Subcutaneous adipose tissue (tissue), 4 donors: ENCODE data around the gene SF1. TPM values are rescaled to one million over a fixed set of nuclear protein-coding genes. Genes with fewer than 3 reads are reported as not detected.

Experiments used
- CTCF ChIP-seq: fragments of 450-650 bp; IDR thresholded peaks from one replicate; pipeline ENCODE4 v1.5.1; 2016; ENCODE audit warnings: low read depth, mild to moderate bottlenecking, control low read depth, antibody characterized with exemption, moderate library complexity
- total RNA-seq, 4 donors: library from RNA; depleted of rRNA; stranded (reverse); fragments of >200 nt; gene quantifications; one replicate each; pipeline ENCODE4 v1.1.0, GENCODE V29; 2016

Gene SF1
- total RNA-seq, 4 donors from 2014 or later, result 215 to 388 (median 273) TPM

GRCh38 chr11:64803158-64803845 lies 25.0 kb upstream of the SF1 start, which contains the start of gene MAP4K2:
Gene MAP4K2 (minus strand): TSS chr11:64803214. CDS start chr11:64803149, 65 bp downstream.
- TF ChIP-seq CTCF, result no peak

- TF ChIP-seq CTCF, result no peak
Observed at GRCh38 chr11:64802370-64803157, 24.2 kb upstream of the SF1 start.

- no peak for TF ChIP-seq CTCF
Observed at GRCh38 chr11:64801561-64802369, 23.4 kb upstream of the SF1 start.

GRCh38 chr11:64801158-64801464 lies 22.8 kb upstream of the SF1 start:
- no peak for TF ChIP-seq CTCF

- no peak for TF ChIP-seq CTCF
Observed at GRCh38 chr11:64800303-64801157, 22.2 kb upstream of the SF1 start.

- no peak for TF ChIP-seq CTCF
Observed at GRCh38 chr11:64799623-64800302, 21.4 kb upstream of the SF1 start.
